SH-SY5Y (cell line): Measurements from ENCODE around the gene ELAPOR2.

Experiments
- GATA2 ChIP-seq: IDR thresholded peaks from 2 replicates; pipeline ENCODE4 v1.6.1; 2011; ENCODE audit warnings: mild to moderate bottlenecking, low read depth, low read length
- GATA3 ChIP-seq: IDR thresholded peaks from 2 replicates; pipeline ENCODE4 v1.6.1; 2011; ENCODE audit warnings: low read depth, mild to moderate bottlenecking, low read length, moderate library complexity

Gene ELAPOR2, protein sequence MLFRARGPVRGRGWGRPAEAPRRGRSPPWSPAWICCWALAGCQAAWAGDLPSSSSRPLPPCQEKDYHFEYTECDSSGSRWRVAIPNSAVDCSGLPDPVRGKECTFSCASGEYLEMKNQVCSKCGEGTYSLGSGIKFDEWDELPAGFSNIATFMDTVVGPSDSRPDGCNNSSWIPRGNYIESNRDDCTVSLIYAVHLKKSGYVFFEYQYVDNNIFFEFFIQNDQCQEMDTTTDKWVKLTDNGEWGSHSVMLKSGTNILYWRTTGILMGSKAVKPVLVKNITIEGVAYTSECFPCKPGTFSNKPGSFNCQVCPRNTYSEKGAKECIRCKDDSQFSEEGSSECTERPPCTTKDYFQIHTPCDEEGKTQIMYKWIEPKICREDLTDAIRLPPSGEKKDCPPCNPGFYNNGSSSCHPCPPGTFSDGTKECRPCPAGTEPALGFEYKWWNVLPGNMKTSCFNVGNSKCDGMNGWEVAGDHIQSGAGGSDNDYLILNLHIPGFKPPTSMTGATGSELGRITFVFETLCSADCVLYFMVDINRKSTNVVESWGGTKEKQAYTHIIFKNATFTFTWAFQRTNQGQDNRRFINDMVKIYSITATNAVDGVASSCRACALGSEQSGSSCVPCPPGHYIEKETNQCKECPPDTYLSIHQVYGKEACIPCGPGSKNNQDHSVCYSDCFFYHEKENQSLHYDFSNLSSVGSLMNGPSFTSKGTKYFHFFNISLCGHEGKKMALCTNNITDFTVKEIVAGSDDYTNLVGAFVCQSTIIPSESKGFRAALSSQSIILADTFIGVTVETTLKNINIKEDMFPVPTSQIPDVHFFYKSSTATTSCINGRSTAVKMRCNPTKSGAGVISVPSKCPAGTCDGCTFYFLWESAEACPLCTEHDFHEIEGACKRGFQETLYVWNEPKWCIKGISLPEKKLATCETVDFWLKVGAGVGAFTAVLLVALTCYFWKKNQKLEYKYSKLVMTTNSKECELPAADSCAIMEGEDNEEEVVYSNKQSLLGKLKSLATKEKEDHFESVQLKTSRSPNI

DNA sequence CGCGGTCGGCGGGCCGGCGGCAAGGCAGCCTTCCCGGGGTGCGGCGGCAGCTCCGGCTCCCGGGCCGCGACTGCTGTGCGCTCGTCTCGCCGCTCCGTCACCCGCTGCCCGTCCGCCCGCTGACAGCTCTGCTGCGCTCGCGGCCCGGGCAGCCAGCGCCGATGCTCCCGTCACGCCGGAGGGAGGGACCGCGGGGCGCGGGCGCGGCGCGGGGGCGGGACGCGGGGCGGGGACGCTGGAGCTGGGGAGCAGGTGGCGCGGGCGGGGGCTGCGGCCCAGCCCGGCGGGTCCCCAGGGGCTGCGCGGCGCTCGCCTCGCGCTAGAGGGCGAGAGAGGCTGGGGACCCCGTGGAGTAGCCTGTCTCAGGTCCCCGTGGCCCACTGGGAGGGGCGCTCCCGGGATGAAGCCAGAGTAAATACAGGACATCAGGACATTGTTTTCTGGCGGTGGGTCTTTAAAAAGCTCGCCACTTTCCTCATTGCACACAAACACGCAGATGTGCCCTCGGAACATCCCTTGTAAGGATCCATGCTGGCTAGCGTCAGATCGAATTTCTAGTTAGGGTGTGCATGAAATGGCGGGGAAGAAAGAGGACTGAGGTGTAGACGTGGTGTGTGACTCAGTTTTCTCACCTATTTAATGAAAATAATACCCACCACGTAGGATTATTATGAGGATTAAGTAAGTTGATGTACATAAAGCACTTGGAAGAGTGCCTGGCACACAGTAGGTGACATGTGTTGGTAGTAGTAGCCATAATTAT is at the start of gene ELAPOR2:
Gene ELAPOR2, minus strand, starts transcription at position 130 of the 763 bp plus-strand sequence. CDS start 141 bp downstream, outside the sequence.
- TF ChIP-seq GATA3 (no peak), GATA2 (no peak; the same call in 1 of the 2 replicates)

DNA sequence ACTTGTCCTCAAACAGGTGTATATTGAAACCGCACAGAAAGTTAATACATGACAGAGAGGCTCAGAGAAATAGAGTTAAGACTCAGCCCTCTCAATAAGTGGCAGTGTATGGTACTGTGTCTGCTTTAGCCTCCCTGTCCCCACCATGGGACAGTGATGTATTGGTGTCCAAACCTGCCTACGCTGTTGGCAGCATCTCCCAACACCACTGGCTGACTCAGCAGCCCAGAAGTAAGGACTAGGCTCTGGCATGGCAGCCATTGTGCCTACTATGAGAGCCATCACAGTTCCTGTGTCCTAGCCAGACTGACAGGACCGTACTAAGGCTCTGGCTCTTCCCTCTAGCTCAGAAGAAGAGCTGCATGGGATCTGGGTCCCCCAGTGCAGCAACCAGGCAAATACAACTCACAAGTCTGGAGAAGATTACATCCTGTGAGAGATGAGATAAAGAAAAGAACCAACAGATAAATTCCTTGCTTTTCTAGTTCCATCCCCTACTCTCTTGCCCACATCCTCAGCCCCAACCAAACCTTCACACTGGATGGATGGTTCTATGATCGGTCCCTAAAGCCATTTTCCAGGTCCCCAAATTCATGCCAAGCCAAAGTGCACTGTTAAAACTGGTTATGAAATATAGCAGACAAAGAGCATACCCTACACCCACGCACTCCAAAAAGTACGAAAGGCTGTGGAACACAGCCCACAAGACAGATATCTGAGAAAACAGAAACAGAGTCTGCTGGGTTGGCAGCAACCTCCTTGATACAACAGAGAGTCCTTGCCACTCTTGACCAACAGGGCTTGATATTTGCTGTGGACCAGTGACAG is 48.7 kb upstream of the ELAPOR2 start:
- TF ChIP-seq GATA2 (no peak), GATA3 (no peak)

DNA sequence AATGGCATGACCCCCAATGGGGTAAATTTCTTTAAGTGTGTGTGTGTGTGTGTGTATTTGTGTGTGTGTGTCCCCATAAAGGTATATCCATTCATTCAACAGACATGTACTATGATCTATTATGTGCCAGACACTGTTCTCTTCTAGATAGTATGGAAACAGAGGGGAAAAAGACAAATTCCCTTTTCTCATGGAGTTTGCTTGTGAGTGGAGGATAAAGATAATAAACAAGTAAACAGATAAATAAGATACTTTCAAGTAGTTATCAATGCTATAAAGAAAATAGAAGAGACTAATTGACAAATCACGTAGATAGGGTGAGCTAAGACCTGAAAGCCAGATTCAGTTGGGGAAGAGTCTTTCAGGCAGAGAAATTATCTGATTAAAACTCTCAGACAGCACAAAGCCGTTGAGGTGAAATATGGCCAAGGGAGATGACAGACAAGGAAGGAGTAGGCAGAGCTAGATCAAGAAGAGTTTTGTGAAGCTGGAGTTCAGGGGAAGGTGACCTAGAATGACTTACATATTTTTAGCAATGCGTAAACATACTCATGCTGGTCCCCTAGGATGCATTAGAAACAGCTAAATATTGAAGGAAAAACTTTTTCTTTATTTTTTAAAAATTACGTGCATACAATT is 47.6 kb upstream of the ELAPOR2 start:
- TF ChIP-seq GATA3 (no peak), GATA2 (no peak)

DNA sequence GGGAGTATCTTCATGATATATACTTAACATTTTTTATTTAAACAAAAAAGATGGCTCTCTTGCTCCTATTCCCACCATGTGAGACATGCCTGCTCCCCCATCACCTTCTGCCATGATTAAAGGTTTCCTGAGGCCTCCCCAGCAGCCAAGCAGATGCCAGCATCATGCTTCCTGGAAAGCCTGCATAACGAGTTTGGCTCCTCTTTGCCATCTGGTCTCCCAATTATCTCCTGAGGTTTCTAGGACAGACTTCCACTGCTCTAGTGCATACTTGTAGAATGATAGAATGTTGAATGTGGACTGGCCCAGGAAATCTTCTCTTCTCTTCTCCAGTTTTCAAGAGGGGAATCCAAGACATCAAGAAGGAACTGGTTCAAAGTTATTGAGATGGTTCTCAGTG is 45.9 kb upstream of the ELAPOR2 start:
- TF ChIP-seq GATA3 (no peak), GATA2 (no peak)

DNA sequence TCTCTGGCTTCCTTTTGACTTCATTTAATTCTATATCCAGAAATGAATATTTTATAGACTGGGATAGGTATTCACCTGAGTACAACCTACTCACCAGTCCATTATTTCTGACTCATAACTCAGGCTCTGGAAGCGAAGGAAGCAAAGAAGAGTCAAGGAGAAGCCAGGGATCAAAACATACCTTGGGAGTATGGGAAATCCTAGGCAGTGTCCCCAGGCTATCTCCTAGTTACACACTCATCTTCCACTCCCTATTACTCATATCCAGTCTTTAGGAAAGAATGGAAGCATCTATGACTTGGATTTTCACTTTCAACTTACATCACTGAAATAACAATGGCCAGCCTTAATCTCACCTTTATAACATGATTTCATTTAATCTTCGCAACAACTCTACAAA is 40.9 kb upstream of the ELAPOR2 start:
- TF ChIP-seq GATA3 (no peak), GATA2 (no peak)

DNA sequence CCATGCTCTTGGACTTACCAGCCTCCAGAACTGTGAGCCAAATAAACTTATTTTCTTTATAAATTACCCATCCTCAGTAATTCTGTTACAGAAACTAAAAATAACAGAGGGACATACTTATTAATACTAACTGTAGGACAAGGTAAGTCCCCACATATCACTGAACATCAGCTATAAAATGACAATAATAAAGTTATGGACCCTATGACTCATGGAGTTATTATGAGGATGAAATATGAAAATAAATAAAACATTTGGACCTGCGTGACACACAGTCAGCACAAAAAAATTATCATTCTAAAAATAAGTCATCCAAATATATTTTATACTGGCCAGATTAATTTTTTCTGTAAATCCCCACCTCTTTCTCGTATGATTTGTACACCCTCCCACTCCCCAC is 34.9 kb upstream of the ELAPOR2 start:
- no peak for TF ChIP-seq GATA3

DNA sequence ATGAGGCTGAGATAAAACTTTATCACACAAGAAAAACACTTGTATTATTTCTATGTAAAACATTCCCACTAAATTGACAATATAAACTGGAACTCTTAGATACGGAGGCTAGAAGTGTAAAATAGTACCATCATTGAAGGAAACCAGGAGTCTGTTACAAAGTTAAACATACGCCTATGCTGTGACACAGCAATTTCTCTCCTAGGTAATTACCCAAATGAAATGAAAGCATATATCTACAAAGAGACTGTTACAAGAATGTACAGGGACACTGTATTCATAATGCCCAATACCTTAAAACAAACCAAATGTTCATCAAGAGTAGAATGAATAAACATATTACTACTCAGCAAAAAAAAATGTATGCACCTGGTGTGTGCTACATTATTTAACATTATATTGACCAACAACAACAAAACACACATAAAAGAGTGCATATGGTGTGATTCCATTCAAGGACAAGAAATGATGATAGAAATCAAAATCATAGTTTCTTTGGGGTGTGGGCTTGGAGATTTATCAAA is 33.2 kb upstream of the ELAPOR2 start:
- TF ChIP-seq GATA2 (no peak), GATA3 (no peak)

DNA sequence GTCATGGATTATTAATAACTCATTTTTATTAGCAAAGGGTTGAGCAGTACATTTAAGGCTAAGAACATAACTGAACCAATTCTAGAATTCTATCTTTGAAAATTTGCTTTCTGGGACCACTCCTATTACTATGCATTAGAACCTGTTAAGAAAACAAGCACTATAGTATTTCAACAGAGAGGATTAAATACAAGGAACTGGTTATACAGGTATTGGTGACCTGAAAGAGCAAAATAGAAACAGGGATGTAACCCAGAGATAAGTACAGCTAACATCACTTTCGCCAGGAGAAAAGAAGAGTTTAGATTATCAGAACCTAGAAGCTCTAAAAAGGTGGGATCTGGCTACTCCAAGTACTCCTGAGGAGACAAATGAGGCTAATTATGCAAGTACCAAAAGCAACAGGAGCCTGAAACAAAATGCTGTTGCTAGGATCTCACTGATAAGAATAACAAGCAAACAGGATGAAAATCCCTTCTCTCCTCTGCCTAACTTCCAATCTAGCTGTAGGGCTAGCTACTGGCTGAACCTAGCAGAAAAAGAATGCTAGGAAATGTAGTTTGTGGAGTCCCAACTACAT is 32.1 kb upstream of the ELAPOR2 start:
- no peak for TF ChIP-seq GATA2
- TF ChIP-seq GATA3, result no peak

DNA sequence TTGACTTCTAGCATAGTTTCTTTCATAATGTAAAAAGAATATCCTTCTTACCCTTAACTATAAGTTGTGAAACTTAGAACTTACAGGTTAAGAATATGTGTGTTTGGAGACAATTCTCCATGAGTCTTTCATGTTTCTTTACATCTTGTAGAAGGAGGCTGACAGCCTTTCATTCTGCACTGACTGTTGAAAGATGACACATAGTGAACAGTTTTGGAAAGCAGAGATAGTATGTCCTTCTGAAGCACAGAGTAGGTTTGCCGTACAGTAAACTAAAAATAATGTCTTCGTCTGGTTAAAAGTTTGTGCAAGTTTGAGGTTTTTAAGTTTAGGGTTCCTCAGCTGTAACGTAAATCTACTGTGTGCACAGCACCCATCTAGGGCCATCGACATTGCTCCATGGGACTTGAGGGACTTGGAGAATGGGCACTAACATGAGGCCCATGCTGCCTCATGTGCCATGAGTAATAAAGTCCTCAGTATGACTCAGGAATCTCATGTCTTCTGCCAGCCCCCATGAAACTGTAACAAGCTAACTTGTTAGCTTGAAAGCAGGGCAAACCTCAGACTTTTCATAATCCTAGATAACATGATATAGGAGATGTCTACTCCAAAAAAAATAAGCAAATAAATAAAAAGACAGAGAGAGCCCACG is 24.5 kb upstream of the ELAPOR2 start:
- TF ChIP-seq GATA2 (no peak), GATA3 (no peak)

DNA sequence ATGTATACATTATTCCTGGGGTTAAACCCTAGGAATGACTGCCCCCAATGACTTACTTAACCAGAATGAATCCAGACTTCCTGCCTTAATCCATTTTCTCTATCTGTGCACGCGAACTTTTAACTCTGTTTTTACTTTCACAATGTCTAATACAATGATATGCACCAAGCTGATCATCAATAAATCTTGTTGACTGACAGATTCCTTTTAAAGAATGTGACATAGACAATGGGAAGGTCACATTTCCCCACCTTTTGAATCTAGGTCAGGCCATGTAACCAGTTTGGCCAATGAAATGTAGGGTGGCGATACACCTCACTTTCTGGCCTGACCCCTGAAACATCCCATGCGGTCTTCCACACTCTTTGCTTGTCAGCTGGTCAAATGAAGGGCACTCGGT is 23.2 kb upstream of the ELAPOR2 start:
- TF ChIP-seq GATA2, result no peak

DNA sequence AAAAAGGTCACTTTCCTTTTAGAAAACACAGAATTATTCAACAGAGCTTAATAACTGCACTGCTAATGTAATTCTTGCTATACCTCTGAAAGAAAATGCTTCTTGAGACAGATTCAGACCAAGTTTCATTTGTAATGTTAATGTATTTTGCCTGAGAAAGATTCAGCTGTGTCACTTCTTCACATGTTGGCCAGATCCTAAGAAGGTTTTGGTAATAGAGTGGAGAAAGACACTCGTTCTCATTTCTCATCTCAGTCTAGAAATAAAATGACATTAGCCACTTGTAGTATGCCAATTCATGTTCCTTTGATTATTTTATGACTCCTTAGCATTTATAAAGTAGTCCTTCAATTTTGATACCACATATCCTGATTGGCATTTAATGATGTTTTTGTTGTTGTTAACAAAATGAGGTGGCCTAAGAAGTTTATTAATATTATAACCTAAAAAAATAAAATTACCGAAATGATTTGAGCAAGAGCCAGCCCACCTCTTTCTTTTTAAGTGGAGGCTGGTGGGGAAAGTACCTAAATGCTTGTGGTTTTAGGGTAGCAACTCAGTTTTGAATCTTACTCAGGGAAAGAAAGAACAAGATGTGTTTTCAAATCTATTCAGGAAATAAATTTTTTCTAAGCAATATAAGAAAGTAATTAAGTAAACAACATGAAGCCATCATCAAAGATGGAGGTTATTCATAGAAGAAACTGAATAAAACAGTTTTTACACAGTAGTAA is 16.4 kb upstream of the ELAPOR2 start:
- TF ChIP-seq GATA3 (no peak), GATA2 (no peak)

DNA sequence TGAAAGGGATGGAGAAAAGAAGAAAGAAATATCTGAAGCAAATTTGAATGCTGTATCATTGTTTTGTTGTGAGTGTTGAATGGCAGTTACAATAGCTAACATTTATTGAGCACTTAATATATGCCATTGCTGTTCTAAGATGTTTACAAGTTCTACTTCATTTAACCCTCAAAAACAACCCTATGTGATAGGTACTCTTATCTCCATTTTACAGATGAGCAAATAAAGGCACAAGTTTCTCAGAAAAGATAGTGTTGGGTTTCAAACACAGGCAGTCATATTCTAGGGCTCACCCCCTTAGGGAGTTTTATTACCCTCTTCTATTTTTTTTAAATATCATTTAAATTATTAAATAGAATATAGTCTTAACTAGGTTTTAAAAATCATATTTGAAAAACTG is 8.3 kb upstream of the ELAPOR2 start:
- TF ChIP-seq GATA3 (no peak), GATA2 (no peak)
